Measurements from ENCODE around the gene PISD. TPM values are rescaled to one million over a fixed set of nuclear protein-coding genes. Genes with fewer than 3 reads are reported as not detected.
"Not testable (repeated sequence)": the region's sequence is repeated elsewhere in the genome, so short reads cannot be mapped to it uniquely, and the experiment has no call there.

PISD gene
- total and polyA plus RNA-seq, 2 of the 8 experiments (the other 6 are each of a cell fraction or from before 2014, with no cell fraction given): 47.8 to 48.2 TPM

GRCh38 chr22:31660860-31661341, 1.1 kb downstream of the PISD start:
- WGBS, 2 experiments (ENCODE audit: extremely low coverage in 1 of 2, insufficient coverage in 1 of 2, insufficient read length in 1 of 2, insufficient replicate concordance in 2 of 2, low coverage in 1 of 2, low lambda C conversion rate in 2 of 2, missing lambda C conversion rate in 1 of 2): 76% methylated on average over 10 of the region's 10 CpGs; no CpG with 5 or more reads in 1 of the 2 experiments
- H4K91ac ChIP-seq (replicated peaks; ENCODE audit: insufficient read length, low read length); H3K79me1 ChIP-seq (ENCODE audit: low read depth, low read length); H3K27me3 ChIP-seq (replicated peaks in 1 of 4; ENCODE audit: control insufficient read depth in 3 of 4, extremely low read depth in 1 of 4, insufficient read depth in 3 of 4, low read length in 3 of 4); H3K18ac ChIP-seq (ENCODE audit: extremely low read depth, low read length); H4K20me1 ChIP-seq (replicated peaks in 1 of 2; ENCODE audit: control insufficient read depth in 1 of 2, insufficient read depth in 2 of 2, low read length in 2 of 2); H3K27ac ChIP-seq (ENCODE audit: low read depth, low read length); H3K56ac ChIP-seq (replicated peaks; ENCODE audit: insufficient read length, low read depth, low read length); H2BK15ac ChIP-seq (ENCODE audit: low read length); DNase-seq (ENCODE audit: low read depth in 1 of 2, low spot score in 2 of 2); H2AK5ac ChIP-seq (ENCODE audit: low read depth, low read length); H3K36me3 ChIP-seq (ENCODE audit: control insufficient read depth in 2 of 4, insufficient read depth in 4 of 4, low read length in 3 of 4); H3K23ac ChIP-seq (ENCODE audit: insufficient read length); H2BK12ac ChIP-seq (ENCODE audit: low read depth, low read length); H2BK5ac ChIP-seq (ENCODE audit: low read depth, low read length); H3K4me1 ChIP-seq (replicated peaks in 1 of 4; ENCODE audit: control insufficient read depth in 3 of 4, insufficient read depth in 4 of 4, low read length in 3 of 4); H4K5ac ChIP-seq (ENCODE audit: insufficient read length, low read depth, low read length); H3K23me2 ChIP-seq (ENCODE audit: low read depth, low read length); H3K4ac ChIP-seq (replicated peaks; ENCODE audit: insufficient read length, low read depth, low read length); H2BK120ac ChIP-seq (replicated peaks; ENCODE audit: low read depth, low read length); FAIRE-seq; H2BK20ac ChIP-seq (ENCODE audit: low read length); H3K14ac ChIP-seq (ENCODE audit: insufficient read length); H3K9me3 ChIP-seq (ENCODE audit: insufficient read depth in 2 of 2, low read depth in 1 of 2, low read length in 1 of 2); H4K8ac ChIP-seq (ENCODE audit: extremely low read depth, insufficient read depth, low read length); H2AFZ ChIP-seq (ENCODE audit: low read length): not testable (repeated sequence)
- Histone ChIP-seq H3K9ac (replicated peaks in 1 of 4; ENCODE audit: extremely low read depth in 1 of 4, low read depth in 3 of 4, low read length in 3 of 4) (peak overlapping the region in 1 of 4 experiments; percentile 81; a peak in 1 of 7 replicates), H3K4me2 (ENCODE audit: insufficient read depth in 1 of 2, low read depth in 2 of 2, low read length in 2 of 2) (peak overlapping the region; percentile 68 to 80), H3K4me3 (ENCODE audit: extremely low read depth in 1 of 4, insufficient read depth in 2 of 4, low read depth in 3 of 4, low read length in 4 of 4) (peak overlapping the region; percentile 51 to 97 (median 90)), H3K79me2 (ENCODE audit: control insufficient read depth in 1 of 2, insufficient read depth in 2 of 2, low read length in 2 of 2) (peaks cover 23 to 57% of the 10 kb centered on the region in 2 experiments)
- ChIA-PET CTCF (ENCODE audit: partially characterized antibody) (interaction anchor here (0.7 to 3.4 kb wide), 3 partner anchors 93 to 310 kb away, joined by 3 to 15 read pairs (median 3); no protein-coding TSS in a partner anchor), POLR2A (ENCODE audit: partially characterized antibody) (interaction anchor here (0.9 to 3.8 kb wide), 6 partner anchors 11 to 92 kb away, joined by 3 to 24 read pairs (median 10); partner anchors contain the start of gene DEPDC5)

All from H1 (cell line).